Measurements from ENCODE around the gene COL11A2.

Gene COL11A2

DNA sequence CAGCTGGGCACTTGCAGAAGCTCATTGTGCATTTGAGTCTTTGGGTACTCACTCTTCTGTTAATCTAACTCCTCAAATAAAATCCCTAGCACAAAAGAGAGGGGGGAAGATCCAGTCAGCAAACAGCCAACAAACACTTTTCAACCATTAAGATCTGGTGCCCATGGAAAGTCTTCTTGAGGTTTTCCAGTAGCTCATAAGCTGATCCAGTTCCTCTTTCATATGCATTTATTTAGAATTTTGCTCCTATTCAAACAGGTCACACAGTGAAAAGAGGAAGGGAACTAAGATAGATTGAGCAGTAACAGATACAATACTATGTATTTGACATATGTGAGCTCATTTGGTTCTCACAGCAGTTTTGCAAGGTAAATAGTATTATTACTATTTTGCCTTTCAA lies 77.9 kb downstream of the COL11A2 start:
- Histone ChIP-seq H3K9me3 (ENCODE audit: control insufficient read depth in 2 of 2, low read length in 2 of 2) (no peaks in the 10 kb centered on the region), H3K4me3 (ENCODE audit: low read length in 2 of 2) (no peak overlapping the region), H3K27me3 (ENCODE audit: control insufficient read depth in 1 of 2, insufficient read depth in 2 of 2, low read length in 2 of 2) (peaks cover 38 to 49% of the 10 kb centered on the region in 2 donors), H3K4me1 (ENCODE audit: control insufficient read depth, insufficient read depth, low read length) (peaks cover 8% of the 10 kb centered on the region), H3K36me3 (ENCODE audit: control insufficient read depth in 2 of 2, insufficient read depth in 2 of 2, low read length in 2 of 2) (no peaks in the 10 kb centered on the region), H3K9ac (ENCODE audit: low read length in 2 of 2) (no peak overlapping the region), H3K27ac (ENCODE audit: low read length) (no peak overlapping the region)

DNA sequence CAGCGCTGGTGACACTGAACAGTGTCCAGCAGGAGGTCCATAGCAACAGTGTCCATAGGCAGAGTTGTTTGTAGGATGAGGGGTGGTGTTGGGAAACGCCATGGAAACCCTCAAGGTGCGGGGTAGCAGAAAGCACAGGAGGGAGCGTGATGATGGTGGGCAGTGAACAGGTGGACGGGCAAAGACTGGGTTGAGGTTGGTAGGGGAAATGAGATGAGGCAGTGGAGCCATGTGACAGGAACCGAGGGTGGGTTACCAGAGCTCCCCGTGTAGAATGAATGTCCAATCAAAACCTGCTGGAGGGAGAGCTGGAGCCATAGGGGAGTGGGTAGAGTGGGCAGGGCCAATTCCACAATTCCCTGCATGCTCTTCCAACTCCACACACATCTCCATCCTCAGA lies 78.5 kb downstream of the COL11A2 start:
- Histone ChIP-seq H3K9me3 (ENCODE audit: control insufficient read depth in 2 of 2, low read length in 2 of 2) (no peaks in the 10 kb centered on the region), H3K36me3 (ENCODE audit: control insufficient read depth in 2 of 2, insufficient read depth in 2 of 2, low read length in 2 of 2) (no peaks in the 10 kb centered on the region), H3K27me3 (ENCODE audit: control insufficient read depth in 1 of 2, insufficient read depth in 2 of 2, low read length in 2 of 2) (peaks cover 38 to 49% of the 10 kb centered on the region in 2 donors), H3K27ac (ENCODE audit: low read length) (no peak overlapping the region), H3K4me3 (ENCODE audit: low read length in 2 of 2) (no peak overlapping the region), H3K4me1 (ENCODE audit: control insufficient read depth, insufficient read depth, low read length) (peaks cover 8% of the 10 kb centered on the region), H3K9ac (ENCODE audit: low read length in 2 of 2) (no peak overlapping the region)
